Body of pancreas (tissue), 4 donors: ENCODE data around the gene CLRN1.

Source experiments
- POLR2A ChIP-seq, 3 donors: fragments of 450-650 bp; IDR thresholded peaks; one replicate each; pipeline ENCODE4 v1.6.1; 2016; ENCODE audit warnings: antibody characterized with exemption in 3 of 3, mild to moderate bottlenecking in 2 of 3
- TF ChIP-seq, protein P1 (sequence below), 7 experiments: fragments of 450-650 bp in 4 of 7; fragments of 200-600 bp in 3 of 7; sonication (generic) in 3 of 7; IDR thresholded peaks; one replicate each; pipeline ENCODE4 v1.5.1; 2016 to 2019; ENCODE audit warnings: antibody characterized with exemption in 7 of 7

DNA sequence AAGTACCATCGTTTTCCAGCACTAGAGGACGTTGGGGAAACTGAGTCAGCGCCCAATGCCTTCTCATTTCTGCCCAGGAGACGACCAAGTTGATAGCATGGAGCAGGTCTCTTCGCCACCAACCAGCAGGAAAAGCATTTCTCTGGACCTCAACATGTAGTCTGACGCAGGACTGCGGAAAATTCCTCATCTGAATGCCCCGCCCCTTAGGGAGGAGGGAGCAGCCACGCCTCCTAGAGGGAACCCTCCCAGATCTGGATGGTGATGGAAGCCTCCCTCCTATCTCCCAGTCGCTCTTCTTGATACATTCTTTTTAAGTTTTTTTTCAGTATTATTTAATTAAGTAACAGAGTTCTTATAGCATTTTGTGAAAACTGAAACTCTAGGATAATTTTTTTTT lies 49.9 kb downstream of the CLRN1 start:
- TF ChIP-seq, protein P1, sequence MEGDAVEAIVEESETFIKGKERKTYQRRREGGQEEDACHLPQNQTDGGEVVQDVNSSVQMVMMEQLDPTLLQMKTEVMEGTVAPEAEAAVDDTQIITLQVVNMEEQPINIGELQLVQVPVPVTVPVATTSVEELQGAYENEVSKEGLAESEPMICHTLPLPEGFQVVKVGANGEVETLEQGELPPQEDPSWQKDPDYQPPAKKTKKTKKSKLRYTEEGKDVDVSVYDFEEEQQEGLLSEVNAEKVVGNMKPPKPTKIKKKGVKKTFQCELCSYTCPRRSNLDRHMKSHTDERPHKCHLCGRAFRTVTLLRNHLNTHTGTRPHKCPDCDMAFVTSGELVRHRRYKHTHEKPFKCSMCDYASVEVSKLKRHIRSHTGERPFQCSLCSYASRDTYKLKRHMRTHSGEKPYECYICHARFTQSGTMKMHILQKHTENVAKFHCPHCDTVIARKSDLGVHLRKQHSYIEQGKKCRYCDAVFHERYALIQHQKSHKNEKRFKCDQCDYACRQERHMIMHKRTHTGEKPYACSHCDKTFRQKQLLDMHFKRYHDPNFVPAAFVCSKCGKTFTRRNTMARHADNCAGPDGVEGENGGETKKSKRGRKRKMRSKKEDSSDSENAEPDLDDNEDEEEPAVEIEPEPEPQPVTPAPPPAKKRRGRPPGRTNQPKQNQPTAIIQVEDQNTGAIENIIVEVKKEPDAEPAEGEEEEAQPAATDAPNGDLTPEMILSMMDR (IDR thresholded peaks at IDR 0.05), result no peak
- no peak for TF ChIP-seq POLR2A (IDR thresholded peaks at IDR 0.05)
